ENCODE results near the gene HEY2.

The HEY2 gene

GRCh38 chr6:125733516-125734300, 15.7 kb upstream of the HEY2 start:
- no peak overlapping the region for H3K27ac ChIP-seq
- TF ChIP-seq ZFX (IDR thresholded peaks at IDR 0.05) (no peak), CTCF (conservative IDR thresholded peaks at IDR 0.05) (no peak)

GRCh38 chr6:125738276-125738675, 11.2 kb upstream of the HEY2 start:
- H3K27ac ChIP-seq: no peak overlapping the region
- TF ChIP-seq CTCF (conservative IDR thresholded peaks at IDR 0.05) (no peak), ZFX (IDR thresholded peaks at IDR 0.05) (no peak)

- H3K27ac ChIP-seq: no peak overlapping the region
- no peak for TF ChIP-seq CTCF (conservative IDR thresholded peaks at IDR 0.05)
- no peak for TF ChIP-seq ZFX (IDR thresholded peaks at IDR 0.05)
These were observed 10.1 kb upstream of the HEY2 start for GRCh38 chr6:125739364-125739763.

GRCh38 chr6:125741336-125741735, 8.1 kb upstream of the HEY2 start:
- TF ChIP-seq ZFX (IDR thresholded peaks at IDR 0.05) (no peak), CTCF (conservative IDR thresholded peaks at IDR 0.05) (no peak)
- H3K27ac ChIP-seq: no peak overlapping the region

- TF ChIP-seq CTCF (conservative IDR thresholded peaks at IDR 0.05) (no peak), ZFX (IDR thresholded peaks at IDR 0.05) (no peak)
- no peak overlapping the region for H3K27ac ChIP-seq
These were observed 7.4 kb upstream of the HEY2 start for GRCh38 chr6:125742024-125742423.

GRCh38 chr6:125742464-125743120, 6.8 kb upstream of the HEY2 start:
- H3K27ac ChIP-seq: no peak overlapping the region
- TF ChIP-seq ZFX (IDR thresholded peaks at IDR 0.05) (no peak), CTCF (conservative IDR thresholded peaks at IDR 0.05) (no peak)

GRCh38 chr6:125743604-125744003, 5.8 kb upstream of the HEY2 start:
- no peak overlapping the region for H3K27ac ChIP-seq

More at GRCh38 chr6:125743604-125744003, 5.8 kb upstream of the HEY2 start:
- TF ChIP-seq CTCF (conservative IDR thresholded peaks at IDR 0.05) (no peak), ZFX (IDR thresholded peaks at IDR 0.05) (no peak)

Measured in C4-2B (cell line).